Measurements from ENCODE around the gene ERG.

Gene ERG

DNA sequence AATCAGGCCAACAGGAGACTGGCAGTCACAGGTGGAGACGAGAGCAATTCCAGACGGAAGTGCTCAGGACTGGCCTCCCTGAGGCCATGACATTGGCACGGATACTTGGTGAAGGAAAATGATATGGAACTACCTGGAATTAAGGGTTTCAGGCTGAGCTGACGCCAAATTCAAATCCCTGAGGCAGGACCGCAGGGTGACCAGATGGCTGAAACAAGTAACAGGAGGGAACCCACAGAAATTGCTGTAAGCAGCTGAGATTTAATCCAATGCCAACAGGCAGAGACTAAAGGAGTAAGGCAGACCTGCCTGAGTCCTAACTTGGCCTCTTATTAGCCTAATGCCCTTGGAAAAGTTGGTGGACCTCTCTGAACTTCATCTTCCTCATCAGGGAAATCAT lies 76.2 kb downstream of the ERG start:
- Histone ChIP-seq H3K9ac (no peak overlapping the region), H3K4me2 (no peak overlapping the region), H3K27me3 (ENCODE audit: insufficient read depth, low read depth) (no peaks in the 10 kb centered on the region), H2AFZ (ENCODE audit: low read depth) (no peak overlapping the region), H3K79me2 (ENCODE audit: insufficient read depth, low read depth) (no peaks in the 10 kb centered on the region), H3K4me3 (IDR thresholded peaks at IDR 0.05; ENCODE audit: insufficient read depth, low read depth, low read length) (no peak overlapping the region), H3K36me3 (ENCODE audit: insufficient read depth) (no peaks in the 10 kb centered on the region), H4K20me1 (ENCODE audit: insufficient read depth) (no peaks in the 10 kb centered on the region), H3K4me1 (ENCODE audit: low read depth, poor library complexity, severe bottlenecking) (no peaks in the 10 kb centered on the region), H3K27ac (no peak overlapping the region)
- TF ChIP-seq, protein P1, sequence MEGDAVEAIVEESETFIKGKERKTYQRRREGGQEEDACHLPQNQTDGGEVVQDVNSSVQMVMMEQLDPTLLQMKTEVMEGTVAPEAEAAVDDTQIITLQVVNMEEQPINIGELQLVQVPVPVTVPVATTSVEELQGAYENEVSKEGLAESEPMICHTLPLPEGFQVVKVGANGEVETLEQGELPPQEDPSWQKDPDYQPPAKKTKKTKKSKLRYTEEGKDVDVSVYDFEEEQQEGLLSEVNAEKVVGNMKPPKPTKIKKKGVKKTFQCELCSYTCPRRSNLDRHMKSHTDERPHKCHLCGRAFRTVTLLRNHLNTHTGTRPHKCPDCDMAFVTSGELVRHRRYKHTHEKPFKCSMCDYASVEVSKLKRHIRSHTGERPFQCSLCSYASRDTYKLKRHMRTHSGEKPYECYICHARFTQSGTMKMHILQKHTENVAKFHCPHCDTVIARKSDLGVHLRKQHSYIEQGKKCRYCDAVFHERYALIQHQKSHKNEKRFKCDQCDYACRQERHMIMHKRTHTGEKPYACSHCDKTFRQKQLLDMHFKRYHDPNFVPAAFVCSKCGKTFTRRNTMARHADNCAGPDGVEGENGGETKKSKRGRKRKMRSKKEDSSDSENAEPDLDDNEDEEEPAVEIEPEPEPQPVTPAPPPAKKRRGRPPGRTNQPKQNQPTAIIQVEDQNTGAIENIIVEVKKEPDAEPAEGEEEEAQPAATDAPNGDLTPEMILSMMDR (conservative IDR thresholded peaks at IDR 0.05; ENCODE audit: low read depth, low read length), result no peak

DNA sequence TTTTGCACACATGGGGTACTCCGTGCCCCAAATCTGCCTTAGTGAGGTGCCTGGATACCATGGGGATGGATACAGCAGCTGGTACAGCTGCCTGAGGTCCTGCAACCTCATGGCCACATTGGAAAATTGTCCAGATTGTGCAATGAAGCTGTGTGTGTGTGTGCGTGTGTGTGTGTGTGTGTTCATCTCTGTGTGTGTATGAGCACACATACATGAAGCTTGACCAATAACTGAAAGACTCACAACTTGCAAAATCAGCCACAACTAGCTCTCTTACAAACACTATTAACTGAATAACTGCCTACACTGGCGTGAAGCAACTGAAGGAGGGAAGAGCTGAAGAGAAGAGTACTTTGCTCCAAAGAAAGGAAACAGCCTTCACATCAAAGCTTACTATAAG lies 78.1 kb downstream of the ERG start:
- no peak overlapping the region for H2AFZ ChIP-seq (ENCODE audit: low read depth)
- H3K4me3 ChIP-seq (IDR thresholded peaks at IDR 0.05; ENCODE audit: insufficient read depth, low read depth, low read length), result no peak overlapping the region
- no peaks in the 10 kb centered on the region for H3K36me3 ChIP-seq (ENCODE audit: insufficient read depth)
- no peaks in the 10 kb centered on the region for H3K79me2 ChIP-seq (ENCODE audit: insufficient read depth, low read depth)
- no peaks in the 10 kb centered on the region for H4K20me1 ChIP-seq (ENCODE audit: insufficient read depth)
- H3K4me1 ChIP-seq (ENCODE audit: low read depth, poor library complexity, severe bottlenecking), result no peaks in the 10 kb centered on the region
- no peak overlapping the region for H3K4me2 ChIP-seq
- TF ChIP-seq, protein P1 (conservative IDR thresholded peaks at IDR 0.05; ENCODE audit: low read depth, low read length), result no peak
- H3K27ac ChIP-seq, result no peak overlapping the region
- H3K9ac ChIP-seq, result no peak overlapping the region
- no peaks in the 10 kb centered on the region for H3K27me3 ChIP-seq (ENCODE audit: insufficient read depth, low read depth)

DNA sequence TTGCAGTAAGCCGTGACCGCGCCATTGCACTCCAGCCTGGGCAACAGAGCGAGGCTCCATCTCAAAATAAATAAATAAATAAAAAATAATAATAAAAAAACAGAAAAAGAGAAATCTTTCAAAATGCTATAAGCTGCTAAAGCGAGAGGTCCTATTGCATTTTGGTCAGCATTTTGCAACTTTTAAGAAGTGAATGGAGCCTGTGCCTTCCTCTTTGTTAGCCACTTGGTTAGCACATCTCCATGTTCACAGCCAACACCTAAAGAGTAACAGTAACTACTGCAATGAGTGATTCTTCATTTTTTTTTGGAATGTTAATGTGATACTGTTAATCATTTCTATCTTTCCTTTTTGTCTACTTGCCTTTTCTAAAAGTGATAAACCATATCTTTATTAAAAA lies 80.6 kb downstream of the ERG start:
- Histone ChIP-seq H3K4me3 (IDR thresholded peaks at IDR 0.05; ENCODE audit: insufficient read depth, low read depth, low read length) (no peak overlapping the region), H2AFZ (ENCODE audit: low read depth) (no peak overlapping the region), H3K79me2 (ENCODE audit: insufficient read depth, low read depth) (no peaks in the 10 kb centered on the region), H3K4me2 (no peak overlapping the region), H4K20me1 (ENCODE audit: insufficient read depth) (no peaks in the 10 kb centered on the region), H3K9ac (no peak overlapping the region), H3K27ac (no peak overlapping the region), H3K4me1 (ENCODE audit: low read depth, poor library complexity, severe bottlenecking) (no peaks in the 10 kb centered on the region), H3K36me3 (ENCODE audit: insufficient read depth) (no peaks in the 10 kb centered on the region), H3K27me3 (ENCODE audit: insufficient read depth, low read depth) (no peaks in the 10 kb centered on the region)
- TF ChIP-seq, protein P1 (conservative IDR thresholded peaks at IDR 0.05; ENCODE audit: low read depth, low read length), result no peak

DNA sequence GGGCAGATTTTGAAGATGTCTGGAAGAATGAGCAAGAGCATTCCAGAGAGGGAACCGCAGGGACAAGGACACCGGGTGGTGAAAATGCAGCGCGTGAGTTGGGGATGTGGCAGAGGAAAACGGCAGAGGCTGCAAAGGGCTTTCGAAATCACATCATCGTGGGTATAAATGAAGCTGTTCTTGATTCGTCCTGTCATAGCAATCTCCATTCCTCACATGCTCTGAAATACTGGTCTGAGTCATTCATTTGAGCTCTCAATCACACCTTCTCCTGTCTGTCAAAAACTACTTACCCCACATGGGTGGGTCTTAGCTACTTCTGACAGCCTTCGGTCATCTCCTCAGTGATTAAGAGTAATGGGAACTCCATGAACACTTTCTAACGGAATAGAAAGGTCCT lies 81.5 kb downstream of the ERG start:
- H4K20me1 ChIP-seq (ENCODE audit: insufficient read depth), result no peaks in the 10 kb centered on the region
- H2AFZ ChIP-seq (ENCODE audit: low read depth), result no peak overlapping the region
- no peaks in the 10 kb centered on the region for H3K4me1 ChIP-seq (ENCODE audit: low read depth, poor library complexity, severe bottlenecking)
- no peaks in the 10 kb centered on the region for H3K36me3 ChIP-seq (ENCODE audit: insufficient read depth)
- no peak overlapping the region for H3K27ac ChIP-seq
- no peaks in the 10 kb centered on the region for H3K27me3 ChIP-seq (ENCODE audit: insufficient read depth, low read depth)
- H3K79me2 ChIP-seq (ENCODE audit: insufficient read depth, low read depth), result no peaks in the 10 kb centered on the region
- no peak overlapping the region for H3K9ac ChIP-seq
- TF ChIP-seq, protein P1 (conservative IDR thresholded peaks at IDR 0.05; ENCODE audit: low read depth, low read length), result no peak
- no peak overlapping the region for H3K4me2 ChIP-seq
- H3K4me3 ChIP-seq (IDR thresholded peaks at IDR 0.05; ENCODE audit: insufficient read depth, low read depth, low read length), result no peak overlapping the region

All from KMS-11 (cell line).